Neural cell (in vitro differentiated cells): ENCODE results near the gene PHLDA2. TPM values are rescaled to one million over a fixed set of nuclear protein-coding genes. Genes with fewer than 3 reads are reported as not detected.

Source experiments
- H2AFZ ChIP-seq: fragments of 200-600, 300-800 bp; sonication (generic), shearing (Covaris generic); 2 replicates; pipeline ENCODE4 v1.6.0; 2014; ENCODE audit warnings: low read depth, mild to moderate bottlenecking, antibody characterized with exemption, low read length, moderate library complexity
- H3F3A ChIP-seq: fragments of 200-600 bp; shearing (Covaris generic); 2 replicates; pipeline ENCODE4 v1.6.1; 2016; ENCODE audit warnings: mild to moderate bottlenecking, moderate library complexity, mixed read lengths, antibody characterized with exemption, low read length; ENCODE audit not compliant: insufficient read depth, poor library complexity, severe bottlenecking
- H3K27ac ChIP-seq: fragments of 200-600, 300-800 bp; sonication (generic), shearing (Covaris generic); 2 replicates; pipeline ENCODE4 v1.5.1; 2014; ENCODE audit warnings: mild to moderate bottlenecking, low read length, moderate library complexity
- H3K27me3 ChIP-seq: fragments of 300-800, 200-600 bp; sonication (generic), shearing (Covaris generic); 2 replicates; pipeline ENCODE4 v1.6.0; 2014; ENCODE audit warnings: mild to moderate bottlenecking, low read depth, low read length, moderate library complexity; ENCODE audit not compliant: insufficient read depth
- H3K36me3 ChIP-seq: fragments of 300-800, 200-600 bp; sonication (generic), shearing (Covaris generic); 2 replicates; pipeline ENCODE4 v1.5.1; 2014; ENCODE audit warnings: mild to moderate bottlenecking, antibody characterized with exemption, low read length, moderate library complexity; ENCODE audit not compliant: insufficient read depth
- H3K4me2 ChIP-seq: fragments of 300-800, 200-600 bp; sonication (generic), shearing (Covaris generic); 2 replicates; pipeline ENCODE4 v1.6.0; 2014; ENCODE audit warnings: mild to moderate bottlenecking, low read length
- H3K4me3 ChIP-seq: fragments of 300-800, 200-600 bp; sonication (generic), shearing (Covaris generic); 2 replicates; pipeline ENCODE4 v1.5.1; 2014; ENCODE audit warnings: mild to moderate bottlenecking, low read length, moderate library complexity
- H3K79me2 ChIP-seq: fragments of 200-600 bp; shearing (Covaris generic); replicated peaks from 2 replicates; pipeline ENCODE4 v1.6.0; 2014; ENCODE audit warnings: mild to moderate bottlenecking, low read length, moderate library complexity; ENCODE audit not compliant: insufficient read depth
- H3K9ac ChIP-seq: fragments of 300-800, 200-600 bp; sonication (generic), shearing (Covaris generic); 2 replicates; pipeline ENCODE4 v1.6.1; 2016; ENCODE audit warnings: mild to moderate bottlenecking, low read length, mixed read lengths
- H3K9me2 ChIP-seq: fragments of 200-600 bp; shearing (Covaris generic); 2 replicates; pipeline ENCODE4 v1.6.1; 2016; ENCODE audit warnings: mild to moderate bottlenecking, low read length, mixed read lengths; ENCODE audit not compliant: insufficient read depth
- H3K9me3 ChIP-seq: fragments of 200-600, 300-800 bp; sonication (generic), shearing (Covaris generic); 2 replicates; pipeline ENCODE4 v1.6.1; 2016; ENCODE audit warnings: mild to moderate bottlenecking, mixed run types, low read length, moderate library complexity, mixed read lengths
- H4K20me1 ChIP-seq: fragments of 200-600 bp; shearing (Covaris generic); 2 replicates; pipeline ENCODE4 v1.6.1; 2016; ENCODE audit warnings: mild to moderate bottlenecking, mixed run types; ENCODE audit not compliant: insufficient read depth
- CTCF ChIP-seq: fragments of 450-650 bp; IDR thresholded peaks from 2 replicates; pipeline ENCODE4 v1.5.1; 2014; ENCODE audit warnings: antibody characterized with exemption, mild to moderate bottlenecking, moderate library complexity; ENCODE audit not compliant: poor library complexity, severe bottlenecking
- EP300 ChIP-seq: fragments of 450-650 bp; conservative IDR thresholded peaks from 2 replicates; pipeline ENCODE4 v1.6.1; 2014; ENCODE audit warnings: antibody characterized with exemption, mild to moderate bottlenecking, moderate library complexity; ENCODE audit not compliant: poor library complexity, severe bottlenecking
- EZH2 ChIP-seq: fragments of 200-600, 300-800 bp; shearing (Covaris generic), sonication (generic); IDR thresholded peaks from 2 replicates; pipeline ENCODE4 v1.6.1; 2014; ENCODE audit warnings: antibody characterized with exemption, low read length, borderline replicate concordance, mild to moderate bottlenecking; ENCODE audit not compliant: insufficient read depth, poor library complexity, severe bottlenecking
- MXI1 ChIP-seq: fragments of 450-650 bp; conservative IDR thresholded peaks from 2 replicates; pipeline ENCODE4 v1.6.1; 2014; ENCODE audit warnings: antibody characterized with exemption, mild to moderate bottlenecking; ENCODE audit not compliant: poor library complexity, severe bottlenecking
- POLR2AphosphoS5 ChIP-seq: IDR thresholded peaks from 2 replicates; pipeline ENCODE4 v1.6.1; 2012
- RAD21 ChIP-seq: fragments of 450-650 bp; conservative IDR thresholded peaks from 2 replicates; pipeline ENCODE4 v1.6.1; 2014; ENCODE audit warnings: antibody characterized with exemption, mild to moderate bottlenecking, moderate library complexity
- REST ChIP-seq: IDR thresholded peaks from 2 replicates; pipeline ENCODE4 v1.6.1; 2012; ENCODE audit warnings: borderline replicate concordance
- SMC3 ChIP-seq: fragments of 450-650 bp; conservative IDR thresholded peaks from 2 replicates; pipeline ENCODE4 v1.6.1; 2014; ENCODE audit warnings: antibody characterized with exemption, mild to moderate bottlenecking, moderate library complexity; ENCODE audit not compliant: poor library complexity
- TAF1 ChIP-seq: IDR thresholded peaks from 2 replicates; pipeline ENCODE4 v1.6.1; 2012; ENCODE audit warnings: low read depth
- polyA plus RNA-seq: library from polyadenylated mRNA; depleted of rRNA; stranded (reverse); fragments of >200 nt; gene quantifications from 2 replicates; pipeline ENCODE4 v1.2.3, GENCODE V29; 2014

Gene PHLDA2
- polyA plus RNA-seq, 1 donor from 2014 or later: not detected

GRCh38 chr11:2976294-2977063 is 47.3 kb upstream of the PHLDA2 start:
- Histone ChIP-seq H2AFZ (no peak overlapping the region), H3K4me2 (no peak overlapping the region), H3K9ac (no peak overlapping the region), H3K9me3 (no peaks in the 10 kb centered on the region), H3F3A (no peaks in the 10 kb centered on the region), H4K20me1 (no peaks in the 10 kb centered on the region), H3K9me2 (no peaks in the 10 kb centered on the region), H3K79me2 (peaks cover 42% of the 10 kb centered on the region), H3K27ac (no peak overlapping the region), H3K4me3 (no peak overlapping the region), H3K36me3 (no peaks in the 10 kb centered on the region), H3K27me3 (no peaks in the 10 kb centered on the region)
- TF ChIP-seq REST (no peak), CTCF (no peak), EP300 (no peak), SMC3 (no peak), POLR2AphosphoS5 (no peak), TAF1 (no peak), RAD21 (no peak), EZH2 (no peak), MXI1 (no peak)

- peaks cover 34% of the 10 kb centered on the region for H3K79me2 ChIP-seq
- no peaks in the 10 kb centered on the region for H3K36me3 ChIP-seq
- no peak overlapping the region for H3K9ac ChIP-seq
- H3K27me3 ChIP-seq: no peaks in the 10 kb centered on the region
- H4K20me1 ChIP-seq: no peaks in the 10 kb centered on the region
- no peak overlapping the region for H3K4me2 ChIP-seq
- no peak overlapping the region for H3K4me3 ChIP-seq
- no peak overlapping the region for H2AFZ ChIP-seq
- H3K9me3 ChIP-seq: no peaks in the 10 kb centered on the region
- no peak for TF ChIP-seq MXI1
- TF ChIP-seq SMC3: no peak
- TF ChIP-seq TAF1: no peak
- no peak for TF ChIP-seq RAD21
- no peak for TF ChIP-seq POLR2AphosphoS5
- TF ChIP-seq EZH2: no peak
- no peak for TF ChIP-seq CTCF
- TF ChIP-seq REST: no peak
- H3K27ac ChIP-seq: no peak overlapping the region
- no peaks in the 10 kb centered on the region for H3F3A ChIP-seq
- no peaks in the 10 kb centered on the region for H3K9me2 ChIP-seq
These were observed 46.4 kb upstream of the PHLDA2 start for GRCh38 chr11:2975594-2975993.
